ENCODE results near the gene SEMA4A. TPM values are rescaled to one million over a fixed set of nuclear protein-coding genes. Genes with fewer than 3 reads are reported as not detected.

Gene SEMA4A
- total RNA-seq, 1 experiment from 2014 or later = 6.9 TPM

DNA sequence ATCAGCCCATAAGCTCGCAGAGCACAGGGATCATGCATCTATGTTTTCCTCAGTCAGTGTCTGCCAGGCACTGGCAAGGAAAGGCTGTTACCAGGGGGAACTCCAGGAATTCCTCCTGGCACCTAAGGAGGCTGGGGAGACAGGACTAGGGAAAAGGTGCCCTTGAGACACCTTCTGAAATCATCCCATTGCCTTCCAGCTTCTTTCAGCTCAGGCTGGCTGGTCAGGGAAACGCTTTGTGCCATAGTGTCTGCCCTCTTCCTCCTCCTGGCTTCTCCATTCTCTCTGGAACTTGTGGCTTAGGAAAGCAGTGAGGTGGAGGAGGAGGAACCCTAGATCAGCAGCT is 25.1 kb upstream of the SEMA4A start:
- H3K4me1 Mint-ChIP-seq (ENCODE audit: low read depth, unreplicated experiment) = peaks cover 73% of the 10 kb centered on the region
- no peaks in the 10 kb centered on the region for H3K27me3 Mint-ChIP-seq (ENCODE audit: unreplicated experiment)
- H3K36me3 Mint-ChIP-seq (ENCODE audit: insufficient read depth, unreplicated experiment) = peaks cover 97% of the 10 kb centered on the region
- TF ChIP-seq, protein P1, sequence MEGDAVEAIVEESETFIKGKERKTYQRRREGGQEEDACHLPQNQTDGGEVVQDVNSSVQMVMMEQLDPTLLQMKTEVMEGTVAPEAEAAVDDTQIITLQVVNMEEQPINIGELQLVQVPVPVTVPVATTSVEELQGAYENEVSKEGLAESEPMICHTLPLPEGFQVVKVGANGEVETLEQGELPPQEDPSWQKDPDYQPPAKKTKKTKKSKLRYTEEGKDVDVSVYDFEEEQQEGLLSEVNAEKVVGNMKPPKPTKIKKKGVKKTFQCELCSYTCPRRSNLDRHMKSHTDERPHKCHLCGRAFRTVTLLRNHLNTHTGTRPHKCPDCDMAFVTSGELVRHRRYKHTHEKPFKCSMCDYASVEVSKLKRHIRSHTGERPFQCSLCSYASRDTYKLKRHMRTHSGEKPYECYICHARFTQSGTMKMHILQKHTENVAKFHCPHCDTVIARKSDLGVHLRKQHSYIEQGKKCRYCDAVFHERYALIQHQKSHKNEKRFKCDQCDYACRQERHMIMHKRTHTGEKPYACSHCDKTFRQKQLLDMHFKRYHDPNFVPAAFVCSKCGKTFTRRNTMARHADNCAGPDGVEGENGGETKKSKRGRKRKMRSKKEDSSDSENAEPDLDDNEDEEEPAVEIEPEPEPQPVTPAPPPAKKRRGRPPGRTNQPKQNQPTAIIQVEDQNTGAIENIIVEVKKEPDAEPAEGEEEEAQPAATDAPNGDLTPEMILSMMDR (IDR thresholded peaks at IDR 0.05; ENCODE audit: unreplicated experiment) = no peak
- CTCF ChIA-PET = interaction anchor here (11.1 kb wide), 1 partner anchor 30 kb away, joined by 356 read pairs; no protein-coding TSS in a partner anchor
- DNase-seq = no peak
- no TSS peak for BruUV-seq (replicated peaks)
- intact Hi-C loops (cut with micrococcal nuclease; ENCODE audit: unreplicated experiment) = no loop called here
- peak overlapping the region; percentile 82 for H3K4me3 Mint-ChIP-seq (ENCODE audit: low read depth, unreplicated experiment)
- no peaks in the 10 kb centered on the region for H3K9me3 Mint-ChIP-seq (ENCODE audit: low read depth, unreplicated experiment)
- H3K27ac Mint-ChIP-seq (ENCODE audit: unreplicated experiment) = peak overlapping the region; percentile 99

- Mint-ChIP-seq H3K4me1 (ENCODE audit: low read depth, unreplicated experiment) (peaks cover 67% of the 10 kb centered on the region), H3K4me3 (ENCODE audit: low read depth, unreplicated experiment) (peak overlapping the region; percentile 57), H3K9me3 (ENCODE audit: low read depth, unreplicated experiment) (no peaks in the 10 kb centered on the region), H3K27me3 (ENCODE audit: unreplicated experiment) (no peaks in the 10 kb centered on the region), H3K36me3 (ENCODE audit: insufficient read depth, unreplicated experiment) (peaks cover 95% of the 10 kb centered on the region), H3K27ac (ENCODE audit: unreplicated experiment) (peak overlapping the region; percentile 99)
- TF ChIP-seq, protein P1 (IDR thresholded peaks at IDR 0.05; ENCODE audit: unreplicated experiment) = no peak
- no peak for DNase-seq
- intact Hi-C loops (cut with micrococcal nuclease; ENCODE audit: unreplicated experiment) = no loop called here
- no TSS peak for BruUV-seq (replicated peaks)
- CTCF ChIA-PET = interaction anchor here (0.9 to 11.1 kb wide), 8 partner anchors 9 to 103 kb away, joined by 3 to 356 read pairs (median 4); partner anchors contain the start of gene RAB25
Measured at GRCh38 chr1:156128654-156129597, 24.5 kb upstream of the SEMA4A start.

GRCh38 chr1:156129687-156130577 is 23.5 kb upstream of the SEMA4A start:
- peak overlapping the region; percentile 57 for H3K4me3 Mint-ChIP-seq (ENCODE audit: low read depth, unreplicated experiment)
- peaks cover 94% of the 10 kb centered on the region for H3K36me3 Mint-ChIP-seq (ENCODE audit: insufficient read depth, unreplicated experiment)
- DNase-seq = peak; percentile 99
- intact Hi-C loops (cut with micrococcal nuclease; ENCODE audit: unreplicated experiment) = loop anchor here (1.0 kb wide), 2 partner anchors 34 to 40 kb away; no protein-coding TSS in a partner anchor
- no peaks in the 10 kb centered on the region for H3K27me3 Mint-ChIP-seq (ENCODE audit: unreplicated experiment)
- BruUV-seq (replicated peaks) = TSS peak; percentile 46
- H3K4me1 Mint-ChIP-seq (ENCODE audit: low read depth, unreplicated experiment) = peaks cover 57% of the 10 kb centered on the region
- H3K9me3 Mint-ChIP-seq (ENCODE audit: low read depth, unreplicated experiment) = no peaks in the 10 kb centered on the region
- TF ChIP-seq, protein P1 (IDR thresholded peaks at IDR 0.05; ENCODE audit: unreplicated experiment) = peak; percentile 99
- CTCF ChIA-PET = interaction anchor here (0.6 to 11.1 kb wide), 14 partner anchors 10 to 362 kb away, joined by 3 to 356 read pairs (median 4); partner anchors contain the start of genes LMNA, PMF1 and RAB25
- H3K27ac Mint-ChIP-seq (ENCODE audit: unreplicated experiment) = peak overlapping the region; percentile 99

- Mint-ChIP-seq H3K36me3 (ENCODE audit: insufficient read depth, unreplicated experiment) (peaks cover 94% of the 10 kb centered on the region), H3K4me3 (ENCODE audit: low read depth, unreplicated experiment) (no peak overlapping the region), H3K27me3 (ENCODE audit: unreplicated experiment) (no peaks in the 10 kb centered on the region), H3K4me1 (ENCODE audit: low read depth, unreplicated experiment) (peaks cover 50% of the 10 kb centered on the region), H3K9me3 (ENCODE audit: low read depth, unreplicated experiment) (no peaks in the 10 kb centered on the region), H3K27ac (ENCODE audit: unreplicated experiment) (peak overlapping the region; percentile 99)
- intact Hi-C loops (cut with micrococcal nuclease; ENCODE audit: unreplicated experiment) = loop anchor here (1.0 kb wide), 2 partner anchors 34 to 40 kb away; no protein-coding TSS in a partner anchor
- CTCF ChIA-PET = interaction anchor here (1.0 to 11.1 kb wide), 9 partner anchors 11 to 95 kb away, joined by 3 to 356 read pairs (median 4); partner anchors contain the start of genes LMNA, PMF1 and RAB25
- TF ChIP-seq, protein P1 (IDR thresholded peaks at IDR 0.05; ENCODE audit: unreplicated experiment) = peak; percentile 3
- no TSS peak for BruUV-seq (replicated peaks)
- DNase-seq = no peak
Measured at GRCh38 chr1:156130578-156130942, 22.8 kb upstream of the SEMA4A start.
